Measurements from ENCODE around the gene EIF4EBP3. TPM values are rescaled to one million over a fixed set of nuclear protein-coding genes. Genes with fewer than 3 reads are reported as not detected.
A peak's percentile ranks its signal among the peaks of the same experiment; 100 is the strongest.

The EIF4EBP3 gene
- total RNA-seq, 1 experiment from 2014 or later: 0.57 TPM

DNA sequence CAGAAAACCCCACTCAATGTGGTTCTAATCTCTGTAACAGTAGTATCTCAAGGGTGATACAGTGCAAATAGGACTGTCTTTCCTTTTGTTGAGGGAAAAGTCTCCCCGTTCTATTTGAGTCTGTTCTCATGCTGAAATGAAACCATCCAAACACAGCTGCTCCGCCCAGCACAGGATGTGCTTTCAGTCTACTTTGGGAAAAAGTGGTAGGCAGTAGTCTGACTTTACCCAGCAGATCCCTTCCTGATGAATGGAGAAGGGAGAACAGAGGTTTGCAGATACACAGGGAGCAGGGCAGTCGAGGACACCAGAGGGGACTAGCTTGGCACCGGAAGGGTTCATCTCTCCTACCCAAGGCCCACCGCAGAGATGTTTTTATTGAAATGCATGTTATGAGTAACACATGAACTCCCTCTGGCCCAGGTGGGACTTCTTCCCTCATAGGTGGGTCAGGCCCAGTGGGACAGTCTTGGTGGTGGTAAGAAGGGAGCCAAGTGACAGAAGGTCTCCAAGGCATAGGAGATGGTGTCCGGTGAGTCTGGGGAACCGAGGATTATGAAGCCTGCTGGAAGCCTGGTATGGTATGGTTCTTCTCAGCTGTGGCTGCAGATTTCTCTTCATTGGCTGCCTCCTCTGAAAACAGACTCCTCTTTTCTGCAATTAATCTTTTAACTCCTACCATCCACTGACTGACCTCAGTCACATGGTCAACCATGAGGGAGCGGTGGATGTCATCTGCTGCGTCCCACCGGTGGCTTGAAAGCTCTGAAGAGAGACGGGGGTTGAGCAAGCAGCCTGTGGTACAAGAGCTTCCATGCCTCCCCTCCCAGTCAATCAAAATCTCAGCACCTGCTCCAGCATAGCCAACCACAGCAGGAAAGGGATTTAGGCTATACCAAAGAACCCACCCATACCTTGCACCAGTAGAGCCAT is 3.0 kb downstream of the EIF4EBP3 start:
- Histone ChIP-seq H3K36me3 (peaks cover 50% of the 10 kb centered on the region), H3K27ac (no peak overlapping the region), H3K9me3 (replicated peaks) (no peaks in the 10 kb centered on the region), H3K4me3 (no peak overlapping the region), H3K4me1 (no peaks in the 10 kb centered on the region), H3K27me3 (no peaks in the 10 kb centered on the region)
- no peak for DNase-seq

DNA sequence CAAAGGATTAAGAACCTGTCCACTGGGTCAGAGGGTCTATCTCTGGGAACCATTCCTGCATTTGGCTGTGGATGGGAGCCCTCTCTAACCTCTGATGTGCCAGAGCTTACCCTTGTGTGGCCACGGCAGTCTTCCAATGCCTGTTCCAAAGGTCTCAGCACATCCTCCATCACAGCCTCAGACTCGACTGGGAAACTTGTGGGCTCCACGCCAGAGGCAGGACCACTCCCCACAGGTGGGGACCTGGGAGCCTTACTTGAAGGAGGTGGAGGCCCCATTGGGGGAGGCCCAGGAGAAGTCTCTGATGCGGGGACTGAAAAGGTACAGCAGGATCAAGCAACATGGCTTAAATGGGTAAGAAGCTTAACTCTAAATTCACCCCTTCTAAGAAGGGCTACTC is 4.4 kb downstream of the EIF4EBP3 start:
- Histone ChIP-seq H3K36me3 (peaks cover 48% of the 10 kb centered on the region), H3K27ac (no peak overlapping the region), H3K27me3 (no peaks in the 10 kb centered on the region), H3K4me3 (no peak overlapping the region), H3K9me3 (replicated peaks) (no peaks in the 10 kb centered on the region), H3K4me1 (peaks cover 5% of the 10 kb centered on the region; the same call in 1 of the 2 replicates)
- no peak for DNase-seq

DNA sequence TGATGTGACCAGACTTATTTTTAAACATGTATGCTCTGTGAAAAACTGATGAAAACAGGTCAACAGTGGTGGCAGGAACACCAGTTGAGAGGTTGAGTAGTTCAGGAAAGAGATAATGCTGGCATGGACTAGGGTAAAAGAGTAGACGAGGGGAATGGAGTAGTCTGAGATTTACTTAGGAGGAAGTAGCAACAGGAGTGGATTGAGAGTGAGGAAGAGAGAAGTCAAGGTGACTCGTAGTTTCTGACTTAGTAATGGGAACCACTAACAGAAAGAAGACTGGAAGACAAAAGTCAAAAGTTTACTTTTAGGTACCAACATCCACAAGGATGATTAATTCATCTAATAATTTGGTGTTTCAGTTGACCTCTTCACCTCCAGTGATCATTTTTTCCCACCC is 6.2 kb downstream of the EIF4EBP3 start:
- no peak for DNase-seq
- Histone ChIP-seq H3K36me3 (peaks cover 40% of the 10 kb centered on the region), H3K27me3 (no peaks in the 10 kb centered on the region), H3K4me3 (no peak overlapping the region), H3K4me1 (peaks cover 9% of the 10 kb centered on the region), H3K27ac (no peak overlapping the region), H3K9me3 (replicated peaks) (no peaks in the 10 kb centered on the region)

DNA sequence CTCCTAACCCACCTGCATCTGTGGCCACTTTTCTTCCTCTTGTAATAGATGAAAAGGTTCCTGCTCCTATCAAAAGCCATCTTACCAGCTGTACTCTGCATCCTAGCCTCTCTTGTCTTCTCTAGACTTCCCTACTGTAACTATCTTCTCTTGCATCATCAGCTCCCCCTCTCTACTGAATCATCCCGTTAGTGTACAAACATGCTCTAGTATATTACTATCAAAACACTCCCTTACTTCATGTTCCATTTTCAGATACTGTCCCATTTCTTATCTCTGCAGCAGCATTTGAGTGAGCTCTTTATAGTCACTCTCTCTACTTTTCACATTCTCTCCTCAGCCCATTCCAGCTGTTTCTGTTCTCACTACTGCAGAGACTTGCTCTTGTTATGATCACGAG is 7.0 kb downstream of the EIF4EBP3 start:
- peaks cover 39% of the 10 kb centered on the region for H3K36me3 ChIP-seq
- H3K27me3 ChIP-seq: no peaks in the 10 kb centered on the region
- H3K9me3 ChIP-seq (replicated peaks): no peaks in the 10 kb centered on the region
- DNase-seq: no peak
- H3K4me3 ChIP-seq: no peak overlapping the region
- peaks cover 9% of the 10 kb centered on the region for H3K4me1 ChIP-seq
- no peak overlapping the region for H3K27ac ChIP-seq

DNA sequence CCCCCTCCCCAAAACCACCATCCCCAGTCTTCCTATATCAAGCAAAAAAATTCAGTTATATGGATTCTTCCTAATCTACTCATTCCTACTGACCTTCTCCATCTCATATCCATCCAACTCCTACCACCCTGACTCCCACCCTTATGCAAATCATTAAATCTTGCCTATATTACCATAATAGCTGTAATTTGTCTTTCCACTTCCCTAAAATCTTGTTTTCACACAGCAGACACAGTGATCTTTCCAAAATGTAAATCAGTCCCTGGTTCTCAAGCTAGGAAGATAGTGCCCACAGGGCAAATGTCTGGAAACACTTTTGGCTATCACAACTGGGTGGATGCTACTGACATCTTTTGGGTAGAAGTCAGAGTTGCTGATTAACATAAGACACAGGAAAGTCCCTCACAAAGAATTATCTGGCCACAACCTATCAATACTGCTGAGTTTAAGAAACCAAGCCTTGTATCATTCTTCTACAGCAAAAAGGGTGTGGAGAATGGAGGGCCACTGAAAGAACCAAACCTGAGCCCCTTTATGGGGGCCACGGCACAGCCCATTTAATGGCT is 8.4 kb downstream of the EIF4EBP3 start:
- peaks cover 9% of the 10 kb centered on the region for H3K4me1 ChIP-seq
- H3K27ac ChIP-seq: peak overlapping the region; percentile 76
- no peak for DNase-seq
- no peaks in the 10 kb centered on the region for H3K27me3 ChIP-seq
- no peaks in the 10 kb centered on the region for H3K9me3 ChIP-seq (replicated peaks)
- peak overlapping the region; percentile 89 for H3K4me3 ChIP-seq
- H3K36me3 ChIP-seq: peaks cover 26% of the 10 kb centered on the region

DNA sequence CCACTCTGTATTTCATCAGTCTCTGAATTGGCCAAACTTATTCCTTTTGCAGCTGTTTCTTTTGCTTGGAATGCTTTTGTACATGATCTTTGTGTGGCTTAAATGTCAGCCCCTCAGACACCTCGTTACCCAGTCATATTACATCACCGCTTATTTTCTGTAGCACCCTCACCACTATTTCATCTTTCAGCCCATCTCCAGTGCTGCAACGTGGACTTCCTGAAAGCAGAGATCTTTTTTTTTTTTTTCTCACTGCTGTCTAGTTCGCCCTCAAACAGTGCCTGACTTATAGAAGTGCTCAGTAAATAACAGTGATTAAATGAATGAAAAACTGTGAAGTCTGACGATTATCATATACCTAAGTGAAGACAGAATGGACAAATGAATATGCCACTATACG is 9.0 kb downstream of the EIF4EBP3 start:
- DNase-seq: peak in 1 of 2 experiments; percentile 52
- Histone ChIP-seq H3K9me3 (replicated peaks) (no peaks in the 10 kb centered on the region), H3K4me1 (peaks cover 9% of the 10 kb centered on the region), H3K36me3 (peaks cover 20% of the 10 kb centered on the region), H3K27ac (peak overlapping the region; percentile 76), H3K4me3 (peak overlapping the region; percentile 89), H3K27me3 (no peaks in the 10 kb centered on the region)

DNA sequence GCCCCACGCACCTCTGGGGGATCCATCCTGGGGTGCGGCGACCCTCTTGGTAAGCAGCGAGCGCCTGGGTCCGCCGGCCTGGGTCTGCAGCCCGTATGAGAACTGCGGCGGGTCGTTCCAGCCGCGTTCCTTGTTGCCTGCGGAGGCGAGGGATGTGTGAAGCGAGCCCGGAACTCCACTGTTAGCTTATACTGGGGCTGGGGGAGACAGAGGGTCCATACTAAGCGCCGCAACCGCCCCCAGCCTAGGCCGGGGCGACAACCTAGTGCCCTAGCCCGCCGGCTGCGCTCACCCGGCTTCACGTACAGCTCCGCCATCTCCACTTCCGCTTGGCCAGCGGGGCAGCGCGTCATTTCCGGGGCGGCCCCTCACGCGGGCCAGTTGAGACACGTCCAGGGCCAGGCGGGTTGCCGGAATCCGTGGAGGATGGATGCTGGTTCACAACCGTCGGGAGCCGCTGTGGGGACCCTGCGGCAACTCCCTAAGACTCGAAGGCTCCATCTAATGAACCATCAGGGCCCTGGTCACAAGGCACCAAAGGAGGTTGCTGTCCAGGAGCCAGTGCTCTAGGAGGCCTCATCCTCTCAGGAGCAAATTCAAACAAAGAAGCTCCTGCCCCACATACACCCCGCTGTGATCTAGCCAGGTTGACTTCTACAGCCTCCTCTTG is 9.8 kb downstream of the EIF4EBP3 start, which contains the start of gene SRA1:
Gene SRA1 (minus strand): TSS at position 338 of the 670 bp plus-strand sequence. CDS start 21 bp downstream, at position 317.
- no peaks in the 10 kb centered on the region for H3K9me3 ChIP-seq (replicated peaks)
- H3K27ac ChIP-seq: peak within 1 kb of the TSS; percentile 76
- H3K4me1 ChIP-seq: peaks cover 9% of the 10 kb centered on the region
- peaks cover 11% of the 10 kb centered on the region for H3K36me3 ChIP-seq
- peak within 1 kb of the TSS; percentile 89 for H3K4me3 ChIP-seq
- H3K27me3 ChIP-seq: no peaks in the 10 kb centered on the region
- peak; percentile 95 for DNase-seq

DNA sequence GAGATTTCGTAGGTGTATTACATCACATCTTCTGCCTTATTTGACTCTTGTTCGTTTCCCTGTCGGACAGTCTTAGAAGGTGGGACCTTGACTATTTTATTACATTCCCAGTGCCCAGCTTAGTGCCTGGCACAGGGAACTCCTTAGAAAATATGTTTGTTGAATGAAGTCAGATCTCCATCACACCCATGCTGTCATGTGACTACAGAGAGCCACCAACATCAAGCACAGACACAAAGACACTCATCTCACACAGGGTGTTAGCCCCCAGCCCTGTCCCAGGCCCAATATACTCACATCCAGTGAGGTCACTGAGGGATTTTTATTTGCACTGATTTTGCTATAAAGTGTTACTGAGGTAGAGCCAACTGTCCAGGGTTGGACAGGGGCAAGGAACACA is 10.5 kb downstream of the EIF4EBP3 start:
- H3K27ac ChIP-seq: peak overlapping the region; percentile 76
- no peaks in the 10 kb centered on the region for H3K9me3 ChIP-seq (replicated peaks)
- H3K4me3 ChIP-seq: peak overlapping the region; percentile 89
- no peaks in the 10 kb centered on the region for H3K27me3 ChIP-seq
- peaks cover 8% of the 10 kb centered on the region for H3K36me3 ChIP-seq
- no peak for DNase-seq
- H3K4me1 ChIP-seq: peaks cover 9% of the 10 kb centered on the region

DNA sequence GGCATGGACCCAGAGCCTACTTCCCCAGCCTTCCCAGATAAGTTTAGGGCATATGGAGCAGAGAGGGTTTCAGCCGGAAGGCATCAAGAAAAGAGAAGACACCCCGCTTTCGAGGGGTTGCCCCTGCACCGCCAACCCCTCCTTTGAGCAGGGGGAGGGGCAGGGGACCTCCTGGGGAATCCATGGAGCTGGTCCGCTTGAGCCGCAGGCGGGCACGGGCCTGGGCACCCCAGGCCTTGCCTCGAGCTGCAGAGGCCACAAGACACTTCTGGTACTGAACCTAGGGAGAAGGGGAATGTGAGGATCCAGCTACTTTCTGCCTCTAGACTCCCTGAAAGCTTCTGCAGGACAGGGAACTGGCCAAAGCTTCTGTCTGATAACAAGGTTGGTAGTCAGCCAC is 11.1 kb downstream of the EIF4EBP3 start:
- DNase-seq: no peak

DNA sequence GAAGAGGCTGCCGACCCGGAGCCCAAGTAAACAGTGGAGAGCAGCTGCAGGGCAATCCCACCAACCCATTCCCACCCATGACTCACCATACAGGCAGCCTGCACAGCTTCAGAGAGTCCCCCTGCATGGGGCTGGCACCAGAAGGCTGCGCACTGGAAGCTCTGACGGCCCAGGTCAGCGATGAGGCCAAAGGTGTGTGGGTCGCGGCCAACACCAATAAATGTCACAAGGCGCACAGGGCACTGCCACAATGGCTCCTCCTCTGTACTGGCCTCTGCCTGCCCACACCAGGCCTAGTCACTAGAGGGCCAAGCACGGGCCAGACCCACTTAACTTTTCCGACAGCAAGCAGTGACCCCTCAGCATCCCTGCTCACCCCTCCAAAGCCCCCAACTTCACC is 12.8 kb downstream of the EIF4EBP3 start:
- no peaks in the 10 kb centered on the region for H3K9me3 ChIP-seq (replicated peaks)
- H3K36me3 ChIP-seq: no peaks in the 10 kb centered on the region
- H3K4me1 ChIP-seq: peaks cover 14% of the 10 kb centered on the region
- no peak for DNase-seq
- H3K27ac ChIP-seq: no peak overlapping the region
- H3K4me3 ChIP-seq: no peak overlapping the region
- no peaks in the 10 kb centered on the region for H3K27me3 ChIP-seq

More for the DNA sequence above, 11.1 kb downstream of the EIF4EBP3 start:
- H3K36me3 ChIP-seq: peaks cover 4% of the 10 kb centered on the region; the same call in 1 of the 2 replicates
- H3K9me3 ChIP-seq (replicated peaks): no peaks in the 10 kb centered on the region
- no peak overlapping the region for H3K27ac ChIP-seq
- no peak overlapping the region for H3K4me3 ChIP-seq
- no peaks in the 10 kb centered on the region for H3K27me3 ChIP-seq
- H3K4me1 ChIP-seq: peaks cover 13% of the 10 kb centered on the region

DNA sequence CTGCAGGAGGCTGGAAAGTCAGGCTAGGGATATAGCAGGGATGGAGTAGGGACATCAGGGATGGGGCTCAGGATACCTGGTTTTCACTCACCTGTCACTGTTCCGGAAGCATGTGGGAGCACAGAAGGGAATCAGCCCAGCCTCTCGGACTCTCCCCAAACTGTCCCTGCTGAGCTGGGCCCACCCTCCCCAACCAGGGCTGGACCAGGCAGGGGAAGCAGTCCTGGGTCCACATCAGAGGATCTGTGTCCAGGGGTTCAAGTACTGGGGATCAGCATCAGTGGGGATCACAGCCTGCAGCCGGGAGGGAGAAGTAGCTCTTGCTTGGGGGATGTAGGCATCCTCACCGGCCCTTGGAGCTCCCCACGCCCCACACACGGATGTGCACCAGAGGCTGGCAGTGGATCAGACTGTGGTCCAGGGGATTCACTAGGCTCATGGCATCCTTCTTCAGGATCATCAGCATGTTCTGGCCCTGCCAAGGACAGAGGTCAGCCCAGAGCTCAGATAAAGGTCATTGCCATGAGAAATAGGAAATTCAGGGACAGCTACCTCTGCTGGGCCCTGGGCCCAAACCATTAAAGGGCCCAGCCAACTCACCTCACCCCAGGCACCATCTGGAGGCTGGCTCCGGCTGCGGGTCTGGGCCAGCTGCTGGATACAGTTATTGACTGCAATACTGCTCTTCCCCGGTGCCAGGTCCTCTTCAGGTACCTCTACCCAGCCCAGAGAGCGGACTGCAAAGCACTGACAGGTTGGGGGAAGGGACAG is 14.5 kb downstream of the EIF4EBP3 start:
- H3K36me3 ChIP-seq: peaks cover 9% of the 10 kb centered on the region
- DNase-seq: no peak
- no peaks in the 10 kb centered on the region for H3K9me3 ChIP-seq (replicated peaks)
- H3K4me3 ChIP-seq: no peak overlapping the region
- H3K4me1 ChIP-seq: peaks cover 9% of the 10 kb centered on the region; the same call in 1 of the 2 replicates
- no peaks in the 10 kb centered on the region for H3K27me3 ChIP-seq
- H3K27ac ChIP-seq: no peak overlapping the region

DNA sequence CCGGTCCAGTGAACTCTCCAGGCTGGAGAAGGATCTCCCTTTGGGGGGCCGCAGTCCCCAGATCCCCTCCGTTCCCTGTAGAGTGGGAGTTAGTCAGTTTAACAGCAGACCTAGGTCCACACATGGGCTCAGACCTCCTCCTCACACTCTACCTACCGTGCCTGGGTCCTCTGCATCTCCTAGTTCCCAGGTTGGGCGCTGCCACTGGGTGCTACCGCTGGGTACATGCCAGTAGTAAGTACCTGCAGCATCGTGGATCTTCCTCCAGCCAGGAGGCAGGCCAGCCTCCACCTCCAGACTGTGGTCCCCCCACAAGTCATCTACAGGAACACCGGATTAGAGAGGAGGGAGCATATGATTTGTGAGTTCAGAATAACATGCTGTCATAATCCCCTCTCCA is 16.1 kb downstream of the EIF4EBP3 start:
- H3K9me3 ChIP-seq (replicated peaks): no peaks in the 10 kb centered on the region
- H3K4me1 ChIP-seq: peaks cover 5% of the 10 kb centered on the region; the same call in 1 of the 2 replicates
- peak overlapping the region; percentile 80 for H3K4me3 ChIP-seq
- no peaks in the 10 kb centered on the region for H3K27me3 ChIP-seq
- peaks cover 17% of the 10 kb centered on the region for H3K36me3 ChIP-seq
- DNase-seq: no peak
- H3K27ac ChIP-seq: peak overlapping the region; percentile 78

DNA sequence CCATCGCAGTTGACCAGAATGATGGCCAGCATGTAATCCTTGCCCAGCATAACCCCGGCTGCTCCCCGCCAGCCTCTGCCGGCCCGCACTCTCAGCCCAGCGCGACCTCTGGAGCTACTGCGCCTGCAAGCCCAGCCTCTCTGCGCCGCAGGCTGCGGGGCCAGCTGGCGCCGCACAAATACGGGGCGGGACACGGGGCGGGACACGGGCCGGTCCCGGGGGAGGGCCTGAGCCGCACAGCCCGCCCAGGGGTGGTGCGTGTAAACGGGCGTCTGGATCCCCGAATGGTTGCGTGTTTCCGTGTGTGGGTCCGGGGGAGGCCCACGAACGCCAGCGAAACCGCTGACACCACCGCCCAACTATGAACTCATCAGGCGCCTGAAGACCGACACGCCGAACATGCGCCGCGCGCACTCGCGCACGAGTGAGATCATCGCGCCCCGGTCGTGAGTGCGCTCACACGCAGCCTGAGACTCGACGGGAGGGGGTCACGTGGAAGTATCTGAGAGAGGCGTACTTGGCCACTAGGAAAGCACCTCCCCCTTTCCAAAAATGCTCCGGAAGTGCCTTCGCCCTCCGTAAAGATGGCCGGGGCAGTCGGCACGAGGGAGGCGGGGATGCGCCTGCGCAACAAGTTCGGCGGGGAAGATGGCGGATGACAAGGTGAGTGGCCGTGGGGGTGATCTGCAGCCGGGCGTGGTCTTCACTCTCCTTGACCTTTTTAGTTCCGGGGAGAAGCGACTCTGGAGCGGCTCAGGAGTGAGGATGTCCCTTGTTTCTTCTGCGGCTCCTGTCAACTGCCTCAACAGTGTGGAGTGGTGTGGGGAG is 16.9 kb downstream of the EIF4EBP3 start, which contains the start of the genes APBB3 and SLC35A4:
Gene APBB3 (minus strand): TSS at position 403 of the 828 bp plus-strand sequence. CDS start 353 bp downstream, at position 50.
Gene SLC35A4 (plus strand): TSS at position 633 of the 828 bp plus-strand sequence. CDS start 2,342 bp downstream, outside the sequence.
- Histone ChIP-seq H3K4me1 (peaks cover 5% of the 10 kb centered on the region; the same call in 1 of the 2 replicates), H3K27me3 (no peaks in the 10 kb centered on the region), H3K27ac (peak within 1 kb of the TSS; percentile 78), H3K36me3 (peaks cover 17% of the 10 kb centered on the region), H3K9me3 (replicated peaks) (no peaks in the 10 kb centered on the region), H3K4me3 (peak within 1 kb of the TSS; percentile 80)
- DNase-seq: peak; percentile 98

All from SJCRH30 (cell line).